Keratinocyte (primary cell): ENCODE measurements around the gene PIPOX. TPM values are rescaled to one million over a fixed set of nuclear protein-coding genes. Genes with fewer than 3 reads are reported as not detected.

Experiments used
- DNase-seq: peaks from one replicate; pipeline ENCODE4 v3.0.0-alpha.2; 2011; ENCODE audit warnings: low read depth, missing footprints, low spot score
- FAIRE-seq: peaks from 2 replicates; lab custom pipeline; 2011; peaks lifted over from hg19 to GRCh38; lab: Jason Lieb, UNC
- H2AFZ ChIP-seq: 2 replicates; pipeline ENCODE4 v1.6.0; 2012; ENCODE audit warnings: low read length, control low read depth, inconsistent platforms; ENCODE audit not compliant: control insufficient read depth
- H3K27ac ChIP-seq: 2 replicates; pipeline ENCODE4 v1.5.1; 2011; ENCODE audit warnings: low read length; ENCODE audit not compliant: control insufficient read depth, insufficient read depth
- H3K27me3 ChIP-seq: 3 replicates; pipeline ENCODE4 v1.6.0; 2011; ENCODE audit warnings: low read length; ENCODE audit not compliant: control insufficient read depth, insufficient read depth; ENCODE audit errors: extremely low read depth
- H3K36me3 ChIP-seq, 2 experiments: 2 replicates in 1 of 2; 3 replicates in 1 of 2; pipeline ENCODE4 v1.5.1; 2011; ENCODE audit warnings: low read length in 2 of 2, mild to moderate bottlenecking in 1 of 2; ENCODE audit not compliant: control insufficient read depth in 2 of 2, insufficient read depth in 2 of 2; ENCODE audit errors: extremely low read depth in 1 of 2
- H3K4me1 ChIP-seq: 3 replicates; pipeline ENCODE4 v1.5.1; 2011; ENCODE audit warnings: low read length; ENCODE audit not compliant: control insufficient read depth, insufficient read depth; ENCODE audit errors: extremely low read depth
- H3K4me2 ChIP-seq: 3 replicates; pipeline ENCODE4 v1.6.0; 2011; ENCODE audit warnings: low read depth, low read length; ENCODE audit not compliant: control insufficient read depth, insufficient read depth; ENCODE audit errors: extremely low read depth
- H3K4me3 ChIP-seq, 3 experiments: fragments of 200-600 bp in 1 of 3; sonication (generic) in 1 of 3; 2 replicates in 2 of 3; 3 replicates in 1 of 3; pipeline ENCODE4 v1.5.1; 2011 to 2016; ENCODE audit warnings: low read length in 3 of 3, mild to moderate bottlenecking in 3 of 3, control low read depth in 2 of 3, inconsistent platforms in 1 of 3, low read depth in 1 of 3, mixed read lengths in 1 of 3, mixed run types in 1 of 3, moderate library complexity in 1 of 3; ENCODE audit not compliant: control insufficient read depth in 2 of 3, insufficient read depth in 2 of 3; ENCODE audit errors: extremely low read depth in 1 of 3
- H3K79me2 ChIP-seq: 2 replicates; pipeline ENCODE4 v1.6.0; 2012; ENCODE audit warnings: low read length; ENCODE audit not compliant: control insufficient read depth, insufficient read depth
- H3K9ac ChIP-seq: 3 replicates; pipeline ENCODE4 v1.6.0; 2011; ENCODE audit warnings: low read length; ENCODE audit not compliant: control insufficient read depth, insufficient read depth; ENCODE audit errors: extremely low read depth
- H3K9me1 ChIP-seq: 3 replicates; pipeline ENCODE4 v1.6.0; 2011; ENCODE audit warnings: low read length; ENCODE audit not compliant: control insufficient read depth, insufficient read depth; ENCODE audit errors: extremely low read depth
- H3K9me3 ChIP-seq: 2 replicates; pipeline ENCODE4 v1.5.1; 2012; ENCODE audit warnings: low read depth, low read length; ENCODE audit not compliant: control insufficient read depth
- H4K20me1 ChIP-seq: 3 replicates; pipeline ENCODE4 v1.6.0; 2011; ENCODE audit warnings: low read length; ENCODE audit not compliant: control insufficient read depth, insufficient read depth; ENCODE audit errors: extremely low read depth
- CTCF ChIP-seq, 3 experiments: IDR thresholded peaks in 1 of 3; conservative IDR thresholded peaks in 1 of 3; optimal IDR thresholded peaks in 1 of 3; 2 replicates in 2 of 3; 3 replicates in 1 of 3; pipeline versions ENCODE3 to v1.5.1; 2011; ENCODE audit warnings: low read length in 3 of 3, mild to moderate bottlenecking in 3 of 3, moderate library complexity in 2 of 3, control low read depth in 1 of 3, inconsistent platforms in 1 of 3; ENCODE audit not compliant: insufficient read depth in 2 of 3; ENCODE audit errors: extremely low read depth in 1 of 3
- EZH2 ChIP-seq: IDR thresholded peaks from one replicate; pipeline ENCODE4 v1.6.1; 2012; ENCODE audit warnings: inconsistent platforms, mild to moderate bottlenecking, low read length, moderate library complexity
- dilution Hi-C: fragments of 300-500 bp; cut with MboI; formaldehyde crosslinking; loops from one replicate; pipeline ENCODE4 v1.7.0; 2020; ENCODE audit warnings: low sequenced_read_pairs; ENCODE audit not compliant: extremely low pct_ligation_motif_present
- polyA plus RNA-seq, 5 experiments: library from polyadenylated mRNA; depleted of rRNA in 3 of 5; stranded (reverse) in 3 of 5; stranded (forward) in 1 of 5; unstranded in 1 of 5; fragments of >200 nt; gene quantifications; 1 replicate in 1 of 5; 2 replicates in 3 of 5; 3 replicates in 1 of 5; pipeline versions ENCODE4 v1.2.1 to v1.2.3, GENCODE V29; 2011 to 2012; ENCODE audit warnings: missing spikeins in 2 of 5, low read depth in 1 of 5, low replicate concordance in 1 of 5

PIPOX gene
- polyA plus RNA-seq, 1 donor (not counting 4 experiments of a cell fraction or from before 2014, with no cell fraction given): not detected

DNA sequence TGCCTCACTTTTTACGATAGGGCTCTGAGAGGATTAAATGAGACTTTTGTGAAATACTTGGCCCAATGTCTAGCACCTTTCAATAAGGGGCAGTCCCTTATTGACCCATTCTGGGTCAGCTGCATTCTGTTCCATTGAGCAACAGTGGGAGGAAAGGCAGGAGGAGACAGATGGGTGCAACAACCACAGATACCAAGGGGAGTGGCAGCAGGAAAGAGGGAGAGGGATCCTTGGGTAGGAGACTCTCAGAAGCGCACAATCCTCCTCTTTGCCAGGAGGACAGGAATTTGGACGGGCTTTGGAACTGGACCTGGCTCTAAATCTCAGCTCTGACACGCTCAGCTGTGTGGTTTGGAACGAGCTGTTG lies 3.5 kb downstream of the PIPOX start:
- dilution Hi-C loops: no loop called here
- H3K9me1 ChIP-seq: no peaks in the 10 kb centered on the region
- no peak for TF ChIP-seq EZH2
- TF ChIP-seq CTCF (optimal IDR thresholded peaks at IDR 0.05 in 1 of 3, IDR thresholded peaks at IDR 0.05 in 1 of 3, conservative IDR thresholded peaks at IDR 0.05 in 1 of 3; ENCODE audit: extremely low read depth in 1 of 3, insufficient read depth in 2 of 3, low read length in 3 of 3): no peak
- no peaks in the 10 kb centered on the region for H3K79me2 ChIP-seq
- no peak overlapping the region for H3K9ac ChIP-seq
- H3K27ac ChIP-seq: no peak overlapping the region
- H3K4me1 ChIP-seq: peaks cover 6% of the 10 kb centered on the region
- peaks cover 27% of the 10 kb centered on the region for H3K27me3 ChIP-seq
- no peaks in the 10 kb centered on the region for H3K36me3 ChIP-seq
- FAIRE-seq (no peak), DNase-seq (no peak)
- no peaks in the 10 kb centered on the region for H3K9me3 ChIP-seq
- H3K4me2 ChIP-seq: no peak overlapping the region
- no peak overlapping the region for H3K4me3 ChIP-seq
- no peak overlapping the region for H2AFZ ChIP-seq
- no peaks in the 10 kb centered on the region for H4K20me1 ChIP-seq

GRCh38 chr17:29048440-29049368 lies 5.8 kb downstream of the PIPOX start:
- no peak for TF ChIP-seq CTCF (optimal IDR thresholded peaks at IDR 0.05 in 1 of 3, IDR thresholded peaks at IDR 0.05 in 1 of 3, conservative IDR thresholded peaks at IDR 0.05 in 1 of 3; ENCODE audit: extremely low read depth in 1 of 3, insufficient read depth in 2 of 3, low read length in 3 of 3)
- TF ChIP-seq EZH2: no peak
- DNase-seq (no peak), FAIRE-seq (no peak)
- no peak overlapping the region for H3K9ac ChIP-seq
- H3K4me2 ChIP-seq: peak overlapping the region; percentile 6
- H4K20me1 ChIP-seq: no peaks in the 10 kb centered on the region
- no peaks in the 10 kb centered on the region for H3K4me1 ChIP-seq
- H2AFZ ChIP-seq: no peak overlapping the region
- no peaks in the 10 kb centered on the region for H3K9me3 ChIP-seq
- peaks cover 31% of the 10 kb centered on the region for H3K27me3 ChIP-seq
- dilution Hi-C loops: no loop called here
- H3K79me2 ChIP-seq: no peaks in the 10 kb centered on the region
- H3K36me3 ChIP-seq: no peaks in the 10 kb centered on the region
- H3K9me1 ChIP-seq: no peaks in the 10 kb centered on the region
- no peak overlapping the region for H3K4me3 ChIP-seq
- no peak overlapping the region for H3K27ac ChIP-seq
